Epidermal melanocyte (primary cell): ENCODE data around the gene WDR38.

Experiments
- DNase-seq: peaks from one replicate; pipeline ENCODE4 v3.0.0; 2011; ENCODE audit warnings: low spot score; ENCODE audit not compliant: insufficient read length

WDR38 gene

GRCh38 chr9:124852829-124853531, at the start of gene WDR38:
TSS of gene WDR38 (plus strand) at chr9:124853460. CDS start at chr9:124853532, 72 bp downstream.
- DNase-seq = peak; percentile 90

GRCh38 chr9:124803911-124804310, 49.3 kb upstream of the WDR38 start:
- DNase-seq = no peak

DNA sequence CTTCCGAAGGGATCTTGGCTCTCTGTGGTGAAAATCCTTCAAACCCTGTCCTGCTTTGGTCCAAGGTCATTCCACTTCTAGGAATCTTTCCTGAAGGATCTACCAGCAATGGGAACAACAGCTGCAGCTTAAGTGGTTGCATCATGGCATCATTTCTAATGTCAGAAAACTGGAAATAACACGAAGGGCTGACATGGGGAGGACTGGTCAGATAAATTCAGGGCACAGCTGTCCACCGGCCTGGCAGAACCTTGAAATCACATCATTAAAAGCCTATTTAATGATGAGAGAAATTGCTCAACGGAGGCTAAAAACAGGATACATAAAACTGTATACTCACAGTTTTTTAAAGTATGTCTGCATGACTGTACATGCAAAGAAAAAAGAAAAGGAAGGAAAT, 48.1 kb upstream of the WDR38 start:
- peak; percentile 44 for DNase-seq

GRCh38 chr9:124808246-124808956, 44.9 kb upstream of the WDR38 start:
- no peak for DNase-seq

DNA sequence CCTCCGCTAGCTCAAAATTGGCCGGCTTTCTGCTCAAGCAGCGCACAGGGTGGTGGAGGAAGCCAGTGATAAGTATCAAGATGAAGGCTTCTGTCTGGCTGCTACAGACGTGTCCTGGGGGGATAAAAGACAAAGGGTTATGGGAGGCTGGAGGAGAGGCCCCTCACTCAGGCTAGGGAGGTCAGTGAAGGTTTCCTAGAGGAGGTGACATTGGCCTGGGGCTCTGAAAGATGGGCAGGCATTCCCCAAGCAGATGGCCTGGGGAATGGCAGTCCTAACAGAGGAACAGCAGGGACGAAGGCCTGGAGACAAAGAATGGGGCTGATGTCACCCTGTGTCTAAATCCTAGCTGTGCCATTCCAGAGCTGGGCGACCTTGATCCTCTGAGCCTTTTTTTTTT, 44.0 kb upstream of the WDR38 start:
- DNase-seq = no peak

DNA sequence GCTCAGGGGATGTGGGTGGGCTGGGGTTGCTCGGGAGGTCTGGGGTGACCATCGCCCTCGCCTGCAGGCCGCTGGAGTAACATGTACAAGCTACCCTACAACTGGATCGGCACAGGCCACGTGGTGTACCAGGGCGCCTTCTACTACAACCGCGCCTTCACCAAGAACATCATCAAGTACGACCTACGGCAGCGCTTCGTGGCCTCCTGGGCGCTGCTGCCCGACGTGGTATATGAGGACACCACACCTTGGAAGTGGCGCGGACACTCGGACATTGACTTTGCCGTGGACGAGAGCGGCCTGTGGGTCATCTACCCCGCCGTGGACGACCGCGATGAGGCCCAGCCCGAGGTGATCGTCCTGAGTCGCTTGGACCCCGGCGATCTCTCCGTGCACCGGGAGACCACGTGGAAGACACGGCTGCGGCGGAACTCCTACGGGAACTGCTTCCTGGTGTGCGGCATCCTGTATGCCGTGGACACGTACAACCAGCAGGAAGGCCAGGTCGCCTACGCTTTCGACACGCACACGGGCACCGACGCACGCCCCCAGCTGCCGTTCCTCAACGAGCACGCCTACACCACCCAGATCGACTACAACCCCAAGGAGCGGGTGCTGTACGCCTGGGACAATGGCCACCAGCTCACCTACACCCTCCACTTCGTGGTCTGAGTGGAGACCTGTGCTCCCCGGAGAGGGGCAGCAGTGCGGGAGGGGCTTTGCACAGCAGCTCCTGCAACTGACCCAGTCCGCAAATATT, 43.3 kb upstream of the WDR38 start:
- DNase-seq = no peak

GRCh38 chr9:124810663-124811355, 42.5 kb upstream of the WDR38 start:
- no peak for DNase-seq

DNA sequence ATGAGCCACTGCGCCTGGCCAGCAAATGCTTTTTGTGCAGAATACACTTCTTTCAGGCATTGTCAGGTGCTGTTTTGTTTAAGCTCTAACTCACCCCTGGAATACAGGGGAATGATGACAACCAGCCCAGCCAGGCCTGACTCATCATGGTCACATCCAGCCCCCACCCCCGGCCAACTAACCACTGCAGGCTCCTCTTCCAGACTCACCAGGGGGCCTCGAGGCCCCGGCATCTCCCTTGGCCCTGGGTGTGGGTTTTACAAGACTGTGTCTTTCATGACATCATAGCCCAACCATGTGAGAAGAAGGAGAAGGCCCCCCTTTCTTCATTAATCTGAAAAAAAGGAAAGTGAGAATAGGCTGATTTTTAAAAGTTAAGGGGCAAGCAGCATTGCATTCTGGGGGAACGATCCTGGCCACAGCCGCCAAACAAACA, 40.8 kb upstream of the WDR38 start:
- DNase-seq = no peak

GRCh38 chr9:124813041-124813440, 40.2 kb upstream of the WDR38 start:
- DNase-seq = no peak

- DNase-seq = no peak
Observed at GRCh38 chr9:124813501-124814163, 39.6 kb upstream of the WDR38 start.

DNA sequence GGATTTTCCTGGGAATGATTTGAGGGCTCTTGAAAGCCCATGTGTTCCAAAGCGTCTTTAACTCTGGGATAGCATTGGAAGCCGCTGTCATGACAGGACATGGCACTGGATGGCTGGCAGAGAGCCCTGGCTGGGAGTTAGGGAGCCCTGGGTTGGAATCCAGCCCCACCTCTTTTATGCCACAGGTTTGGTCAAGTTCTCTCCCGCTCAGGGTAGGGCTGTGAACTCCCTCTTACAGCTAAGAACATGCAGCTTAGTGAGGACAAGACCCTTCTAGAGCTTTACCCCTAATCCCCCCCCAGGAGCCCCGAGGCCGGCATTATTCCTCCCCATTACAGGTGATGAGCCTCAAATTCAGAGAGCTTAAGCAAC, 39.1 kb upstream of the WDR38 start:
- DNase-seq = no peak

GRCh38 chr9:124815601-124816000, 37.7 kb upstream of the WDR38 start:
- no peak for DNase-seq

DNA sequence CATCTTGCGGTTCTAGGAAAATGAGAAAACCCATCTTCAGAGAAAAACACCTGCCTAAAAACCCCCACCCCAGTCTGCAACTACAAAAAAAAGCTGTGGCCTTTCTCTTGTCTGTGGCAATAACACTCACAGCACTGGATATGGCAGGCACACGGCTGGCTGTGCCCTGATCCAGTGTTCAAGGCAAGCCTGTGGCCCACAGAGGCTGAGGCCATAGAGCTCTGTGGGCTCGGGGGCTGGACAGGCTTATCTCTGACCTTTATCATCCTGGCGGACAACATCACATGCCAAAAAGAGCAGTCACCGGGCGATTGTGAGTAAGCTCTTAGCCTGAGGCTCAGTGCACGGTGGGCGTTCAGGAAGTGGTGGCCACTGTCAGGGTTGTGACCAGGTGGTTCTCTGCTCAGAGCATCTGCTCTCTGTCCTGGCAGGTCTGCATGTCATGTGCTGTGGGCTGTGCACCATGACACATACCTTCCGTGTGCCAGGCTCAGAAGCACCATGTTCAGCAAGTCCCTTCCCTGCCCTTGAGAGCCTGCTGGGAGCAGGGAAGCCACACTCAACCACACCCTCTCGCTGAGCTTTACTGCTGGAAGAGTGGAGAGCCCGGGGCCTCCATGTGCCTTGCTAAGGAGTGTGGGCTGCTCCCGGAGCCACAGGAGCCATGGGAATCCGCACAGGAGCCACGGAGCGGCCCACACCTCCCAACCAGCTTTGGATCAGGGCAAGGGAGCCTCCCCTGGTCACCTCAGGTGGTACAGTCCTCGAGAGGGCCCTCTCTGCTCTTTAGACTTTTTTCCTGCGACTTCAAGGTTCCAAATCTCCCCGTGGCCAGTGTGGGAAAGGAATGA, 34.6 kb upstream of the WDR38 start:
- DNase-seq = no peak

- no peak for DNase-seq
Observed at GRCh38 chr9:124820698-124821623, 32.3 kb upstream of the WDR38 start.

GRCh38 chr9:124828489-124829333, 24.5 kb upstream of the WDR38 start:
- DNase-seq = no peak

DNA sequence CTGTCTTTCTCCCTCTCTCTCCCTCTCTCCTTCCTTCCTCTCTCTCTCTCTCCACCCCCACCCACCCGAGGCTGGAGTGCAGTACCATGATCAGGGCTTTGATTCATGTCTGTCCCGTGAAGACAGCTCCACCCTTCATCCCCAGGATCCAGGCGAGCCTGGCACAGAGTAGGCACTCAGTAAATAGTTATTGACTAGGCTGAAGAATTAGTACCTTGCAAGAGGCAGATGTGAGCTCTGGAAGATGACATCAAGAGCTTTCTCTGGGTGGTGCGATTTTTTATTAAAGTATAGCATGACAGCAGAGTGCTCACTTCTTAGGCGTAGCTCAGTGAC, 24.0 kb upstream of the WDR38 start:
- no peak for DNase-seq

GRCh38 chr9:124830593-124830992, 22.7 kb upstream of the WDR38 start:
- DNase-seq = no peak

GRCh38 chr9:124831642-124832364, 21.5 kb upstream of the WDR38 start:
- no peak for DNase-seq
